SIG-M5 (cell line): ENCODE data around the gene TXNRD3.
"Not testable (repeated sequence)": the region's sequence is repeated elsewhere in the genome, so short reads cannot be mapped to it uniquely, and the experiment has no call there.

Source experiments
- DNase-seq: peaks from one replicate; lab custom pipeline; 2025; lab: John Stamatoyannopoulos, UW

Gene TXNRD3

DNA sequence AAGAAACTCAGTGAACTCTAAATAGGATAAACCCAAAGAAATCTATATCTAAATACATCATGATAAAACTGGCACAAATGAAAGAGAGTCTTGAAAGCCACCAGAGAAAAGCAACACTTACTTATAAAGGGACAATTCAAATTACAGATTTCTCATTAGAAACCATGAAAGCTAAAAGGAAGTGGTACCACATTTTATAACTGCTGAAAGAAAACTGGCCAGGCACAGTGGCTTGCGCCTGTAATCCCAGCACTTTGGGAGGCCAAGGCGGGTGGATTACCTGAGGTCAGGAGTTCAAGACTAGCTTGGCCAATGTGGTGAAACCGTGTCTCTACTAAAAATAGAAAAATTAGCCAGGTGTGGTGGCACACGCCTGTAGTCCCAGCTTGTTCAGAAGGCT, 59.4 kb downstream of the TXNRD3 start:
- DNase-seq = not testable (repeated sequence)

DNA sequence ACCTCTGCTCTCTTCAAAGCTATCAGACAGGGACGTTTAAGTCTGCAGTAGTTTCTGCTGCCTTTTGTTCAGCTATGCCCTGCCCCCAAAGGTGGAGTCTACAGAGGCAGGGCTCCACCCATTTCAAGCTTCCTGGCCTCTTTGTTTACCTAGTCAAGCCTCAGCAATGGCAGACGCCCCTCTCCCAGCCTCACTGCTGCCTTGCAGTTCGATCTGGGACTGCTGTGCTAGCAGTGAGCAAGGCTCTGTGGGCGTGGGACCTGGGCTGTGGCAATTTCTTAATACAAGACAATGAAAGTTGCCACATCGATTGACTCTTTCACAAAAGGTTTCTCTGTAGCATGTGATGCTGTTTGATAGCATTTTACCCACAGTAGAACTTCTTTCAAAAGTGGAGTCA, 63.4 kb downstream of the TXNRD3 start:
- not testable (repeated sequence) for DNase-seq

GRCh38 chr3:126582311-126582710, 72.6 kb downstream of the TXNRD3 start:
- DNase-seq = no peak

- no peak for DNase-seq
These were observed 73.4 kb downstream of the TXNRD3 start for GRCh38 chr3:126581569-126581968.

DNA sequence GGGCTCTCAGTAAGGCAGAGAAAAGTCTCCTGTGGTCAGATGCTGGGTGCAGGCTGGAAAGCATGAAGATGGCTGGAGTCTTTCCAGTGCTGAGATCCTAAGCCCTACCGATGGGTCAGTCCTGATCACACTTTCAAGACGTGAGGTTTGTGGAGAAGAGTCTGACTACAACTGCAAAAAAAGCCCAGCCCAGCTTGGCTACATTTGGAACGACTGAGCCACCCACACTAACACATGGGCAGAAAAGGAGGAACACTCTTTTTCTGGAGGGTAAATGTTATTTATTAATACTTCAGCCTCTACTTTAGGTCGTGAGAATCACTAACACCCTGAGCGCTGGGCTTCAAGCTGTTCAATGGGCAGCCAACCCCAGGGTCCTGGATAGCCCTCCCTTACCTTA, 74.2 kb downstream of the TXNRD3 start:
- DNase-seq = no peak

- DNase-seq = no peak
These were observed 76.2 kb downstream of the TXNRD3 start for GRCh38 chr3:126578702-126579101.

- no peak for DNase-seq
These were observed 77.7 kb downstream of the TXNRD3 start for GRCh38 chr3:126577261-126577660.

DNA sequence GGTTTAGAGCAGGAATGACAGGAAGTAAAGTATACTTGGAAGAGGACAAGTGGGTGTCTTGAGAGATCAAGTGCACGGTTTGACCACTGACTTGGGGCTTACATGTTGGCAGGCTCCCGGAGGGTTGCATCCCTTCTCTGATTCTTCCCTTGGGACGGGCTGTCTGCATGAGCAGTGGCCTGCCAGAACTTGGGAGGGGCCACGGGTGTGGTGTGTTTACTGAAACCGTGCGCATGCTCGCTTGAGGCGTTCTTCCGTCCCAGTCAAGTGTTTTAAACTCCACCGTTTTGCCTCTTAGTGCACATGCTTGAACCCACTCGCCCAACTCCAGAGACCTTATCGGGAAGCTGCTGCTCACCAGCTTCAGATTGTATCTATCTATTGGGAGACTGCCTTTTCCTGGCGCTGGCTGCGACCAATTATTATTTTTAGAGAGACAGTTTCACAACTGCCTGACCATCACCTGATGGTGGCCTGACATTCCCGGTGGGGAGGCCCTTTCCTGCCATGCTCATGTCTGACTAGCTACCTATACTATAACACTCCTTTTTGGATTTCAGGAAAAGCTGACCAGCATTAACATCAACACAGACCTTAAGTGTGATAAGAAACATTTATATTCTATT, 81.3 kb downstream of the TXNRD3 start:
- DNase-seq = no peak

DNA sequence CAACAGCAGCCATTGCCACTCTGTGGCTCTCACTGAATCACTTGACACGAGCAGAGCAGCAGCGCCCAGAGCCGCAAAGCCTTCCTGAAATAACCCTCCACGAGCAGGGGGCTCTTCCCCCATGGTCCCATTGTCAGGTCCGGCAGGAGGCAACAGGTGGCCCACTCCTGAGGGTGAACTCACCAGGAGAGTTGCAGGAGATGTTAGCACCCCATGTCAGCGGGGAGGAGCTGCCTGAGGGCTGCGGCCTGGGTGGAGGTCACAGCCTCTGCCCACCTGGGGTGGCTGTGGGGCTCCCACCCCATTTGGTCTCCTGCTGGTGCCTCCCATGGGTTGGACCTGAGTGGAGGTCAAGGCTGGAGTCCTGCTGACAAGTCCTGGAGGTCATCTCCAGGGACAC, 83.8 kb downstream of the TXNRD3 start:
- no peak for DNase-seq

DNA sequence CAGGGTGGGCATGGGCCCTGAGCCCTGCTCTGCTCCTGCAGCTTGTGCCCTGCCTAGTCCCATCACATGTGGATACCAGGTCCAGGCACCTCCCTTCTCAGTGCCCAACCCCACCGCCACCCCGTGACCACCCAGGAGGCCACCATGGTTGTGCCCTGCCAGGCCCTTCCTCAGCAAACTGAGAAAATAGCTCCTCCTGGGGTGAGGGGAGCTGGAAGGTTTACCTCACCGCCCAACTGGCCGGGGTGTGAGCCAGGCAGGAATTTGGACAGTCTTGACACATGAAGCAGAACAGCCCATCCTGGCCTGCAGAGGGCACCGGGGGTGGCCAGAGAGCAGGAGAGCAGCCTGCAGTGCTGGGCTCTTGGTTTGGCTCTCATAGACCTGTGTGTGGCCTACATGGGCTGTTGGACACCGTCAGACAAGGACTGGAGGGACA, 84.8 kb downstream of the TXNRD3 start:
- DNase-seq = no peak

- no peak for DNase-seq
These were observed 85.4 kb downstream of the TXNRD3 start for GRCh38 chr3:126569390-126569975.

- no peak for DNase-seq
These were observed 86.1 kb downstream of the TXNRD3 start for GRCh38 chr3:126568776-126569342.

- DNase-seq = no peak
These were observed 87.1 kb downstream of the TXNRD3 start for GRCh38 chr3:126567696-126568438.

DNA sequence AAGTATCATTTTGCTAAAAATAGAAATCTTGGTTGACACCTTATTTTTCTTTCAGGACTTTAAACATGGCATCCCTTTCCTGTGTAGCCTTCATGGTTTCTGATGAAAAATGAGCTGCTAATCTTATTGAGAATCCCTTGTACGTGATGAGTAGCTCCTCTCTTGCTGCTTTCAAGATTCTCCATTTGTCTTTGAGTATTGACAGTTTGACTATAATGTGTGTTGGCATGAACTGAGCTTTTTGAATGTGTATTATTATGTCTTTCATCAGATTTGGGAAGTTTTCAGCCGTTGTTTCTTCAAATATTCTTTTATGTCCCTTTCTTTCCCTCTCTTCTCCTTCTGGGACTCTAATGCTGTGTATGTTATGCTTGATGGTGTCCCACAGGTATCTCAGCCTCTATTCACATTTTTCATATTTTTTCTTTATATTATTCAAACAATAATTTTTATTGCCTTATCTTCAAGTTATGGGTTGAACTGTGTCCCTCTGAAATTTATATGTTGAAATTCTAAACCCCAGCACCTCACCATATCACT, 92.1 kb downstream of the TXNRD3 start:
- DNase-seq = no peak

DNA sequence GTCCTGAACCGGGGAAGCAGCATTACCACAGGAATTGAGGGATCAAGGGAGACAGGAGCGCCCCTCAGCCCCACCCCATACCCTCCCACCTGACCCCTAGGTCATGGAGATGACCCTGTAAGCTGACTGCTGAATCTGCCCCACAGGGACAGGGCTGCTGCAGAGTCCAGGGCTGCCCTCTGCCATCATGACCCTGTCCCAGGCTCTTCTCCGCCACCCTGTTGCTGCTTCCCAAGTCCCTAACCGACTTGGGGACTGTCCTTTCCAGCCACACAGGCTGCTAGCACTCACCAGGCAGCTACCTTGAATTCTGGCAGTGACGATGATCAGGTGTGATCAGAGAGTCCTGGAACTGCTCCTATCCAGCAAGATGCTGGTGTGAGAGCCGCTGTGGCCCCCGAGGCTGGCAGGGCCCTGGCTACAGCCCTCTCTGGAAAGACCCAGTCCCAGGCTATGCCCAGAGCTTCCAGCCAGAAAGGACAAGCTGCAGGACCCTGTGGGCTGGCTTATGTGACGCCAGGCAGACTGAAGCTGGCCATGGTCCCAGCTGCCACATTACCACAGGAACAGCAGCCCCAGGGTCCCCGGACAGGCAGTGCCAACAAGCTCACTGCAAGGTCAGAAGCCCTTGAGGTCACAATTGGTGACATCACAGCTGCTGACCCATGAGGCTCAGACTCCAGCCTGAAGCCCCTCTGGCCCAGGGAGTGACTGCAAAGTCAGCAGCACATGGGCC, 96.4 kb downstream of the TXNRD3 start, which contains the start of gene C3orf22:
TSS of gene C3orf22 (minus strand) at position 597 of the 736 bp plus-strand sequence. CDS start 5,542 bp downstream, outside the sequence.
- no peak for DNase-seq

GRCh38 chr3:126557761-126558160, 97.2 kb downstream of the TXNRD3 start:
- no peak for DNase-seq

GRCh38 chr3:126557415-126557745, 97.5 kb downstream of the TXNRD3 start:
- no peak for DNase-seq
